Measurements from ENCODE around the gene SUCLG2. TPM values are rescaled to one million over a fixed set of nuclear protein-coding genes. Genes with fewer than 3 reads are reported as not detected.

The SUCLG2 gene
- total and polyA plus RNA-seq, 10 of the 15 experiments (the other 5 are each of a cell fraction or from before 2014, with no cell fraction given), result 17.8 to 50.9 (median 37.2) TPM

- TF ChIP-seq ZBTB40 (IDR thresholded peaks at IDR 0.05; ENCODE audit: borderline replicate concordance) (no peak), SIX5 (IDR thresholded peaks at IDR 0.05; ENCODE audit: low read depth, low read length, severe bottlenecking) (no peak), ZBTB33 (IDR thresholded peaks at IDR 0.05) (no peak), POU2F2 (IDR thresholded peaks at IDR 0.05; ENCODE audit: borderline replicate concordance, low read depth, low read length) (no peak), CTCF (IDR thresholded peaks at IDR 0.05 in 2 of 3, conservative IDR thresholded peaks at IDR 0.05 in 1 of 3; ENCODE audit: control insufficient read depth in 2 of 3, extremely low read depth in 1 of 3, insufficient read depth in 1 of 3, low read depth in 3 of 3, low read length in 3 of 3) (no peak)
Measured at GRCh38 chr3:67587811-67588210, 66.6 kb downstream of the SUCLG2 start (continued).
